PC-3 (cell line): ENCODE data around the gene DNER. TPM values are rescaled to one million over a fixed set of nuclear protein-coding genes. Genes with fewer than 3 reads are reported as not detected.

Source experiments
- ATAC-seq: fragments of 200-7000 bp; cut with Tn5 transposase; 2 replicates; pipeline ENCODE4 v1.9.1; 2020; ENCODE audit warnings: mild to moderate bottlenecking, moderate library complexity
- BruUV-seq: library from RNA; stranded (reverse); fragments of 400-500 nt; replicated peaks from 2 replicates; lab custom pipeline; 2021; lab: Mats Ljungman, UMichigan
- CTCF ChIA-PET: fragments of 300-600 bp; sonication (Branson Sonifier 250); formaldehyde crosslinking; loops from one replicate; lab custom pipeline; 2022; ENCODE audit warnings: antibody characterized with exemption; lab: Charles Lee
- POLR2A ChIA-PET: fragments of 300-600 bp; sonication (Branson Sonifier 250); formaldehyde crosslinking; loops from one replicate; lab custom pipeline; 2022; ENCODE audit warnings: antibody characterized with exemption; ENCODE audit not compliant: unreplicated experiment; lab: Charles Lee
- DNase-seq: peaks from one replicate; pipeline ENCODE4 v3.0.0-alpha.2; 2015
- H2AFZ ChIP-seq: fragments of 300-600 bp; sonication (generic); 2 replicates; pipeline ENCODE4 v1.6.0; 2016; ENCODE audit warnings: antibody characterized with exemption, low read length
- H3F3A ChIP-seq: fragments of 300-600 bp; sonication (generic); one replicate; pipeline ENCODE4 v1.6.0; 2017; ENCODE audit warnings: antibody characterized with exemption, low read length, control low read depth, mild to moderate bottlenecking; ENCODE audit not compliant: unreplicated experiment
- H3K27ac ChIP-seq: fragments of 300-600 bp; sonication (generic); 2 replicates; pipeline ENCODE4 v1.5.1; 2016; ENCODE audit warnings: mild to moderate bottlenecking, low read length
- H3K27me3 ChIP-seq: fragments of 300-600 bp; sonication (generic); 2 replicates; pipeline ENCODE4 v1.6.1; 2016; ENCODE audit warnings: low read length, mixed read lengths
- H3K36me3 ChIP-seq: fragments of 300-600 bp; sonication (generic); 2 replicates; pipeline ENCODE4 v1.6.1; 2016; ENCODE audit warnings: low read depth, mixed run types, low read length, mixed read lengths
- H3K4me1 ChIP-seq: fragments of 300-600 bp; sonication (generic); 2 replicates; pipeline ENCODE4 v1.5.1; 2016; ENCODE audit warnings: low read length; ENCODE audit not compliant: insufficient read depth
- H3K4me2 ChIP-seq: fragments of 300-600 bp; sonication (generic); 2 replicates; pipeline ENCODE4 v1.6.0; 2016; ENCODE audit warnings: low read length
- H3K4me3 ChIP-seq: fragments of 300-600 bp; sonication (generic); 2 replicates; pipeline ENCODE4 v1.5.1; 2016; ENCODE audit warnings: mild to moderate bottlenecking, low read length, mixed read lengths
- H3K79me2 ChIP-seq: fragments of 300-600 bp; sonication (generic); 2 replicates; pipeline ENCODE4 v1.6.1; 2017; ENCODE audit warnings: low read length, mixed read lengths
- H3K9ac ChIP-seq: fragments of 300-600 bp; sonication (generic); 2 replicates; pipeline ENCODE4 v1.6.0; 2016; ENCODE audit warnings: mild to moderate bottlenecking, low read length
- H3K9me2 ChIP-seq: fragments of 300-600 bp; sonication (generic); replicated peaks from 2 replicates; pipeline ENCODE4 v1.6.1; 2016; ENCODE audit warnings: mixed run types, low read length, mixed read lengths
- H3K9me3 ChIP-seq: fragments of 300-600 bp; sonication (generic); 2 replicates; pipeline ENCODE4 v1.6.1; 2016; ENCODE audit warnings: low read length, mixed read lengths
- H4K20me1 ChIP-seq: fragments of 300-600 bp; sonication (generic); 2 replicates; pipeline ENCODE4 v1.6.1; 2016; ENCODE audit warnings: low read length, mixed read lengths
- CTCF ChIP-seq: fragments of 300-600 bp; sonication (generic); conservative IDR thresholded peaks from 2 replicates; pipeline ENCODE4 v1.5.1; 2017; ENCODE audit warnings: antibody characterized with exemption, low read depth, mild to moderate bottlenecking, low read length
- EZH2 ChIP-seq: fragments of 300-600 bp; sonication (generic); IDR thresholded peaks from one replicate; pipeline ENCODE4 v1.6.1; 2017; ENCODE audit warnings: antibody characterized with exemption, mild to moderate bottlenecking, low read length; ENCODE audit not compliant: unreplicated experiment
- EZH2phosphoT487 ChIP-seq: fragments of 300-600 bp; sonication (generic); IDR thresholded peaks from 2 replicates; pipeline ENCODE4 v1.6.1; 2018; ENCODE audit warnings: mild to moderate bottlenecking, antibody characterized with exemption, low read length, borderline replicate concordance
- intact Hi-C: fragments of 100-400 bp; cut with micrococcal nuclease; formaldehyde crosslinking; loops from 2 replicates; pipeline ENCODE4 v1.9.0; 2023
- total RNA-seq: library from RNA; depleted of rRNA; stranded (reverse); fragments of >200 nt; gene quantifications from 2 replicates; pipeline ENCODE4 v1.2.3, GENCODE V29; 2014

Gene DNER
- total RNA-seq, 1 experiment from 2014 or later: 1.1 TPM

DNA sequence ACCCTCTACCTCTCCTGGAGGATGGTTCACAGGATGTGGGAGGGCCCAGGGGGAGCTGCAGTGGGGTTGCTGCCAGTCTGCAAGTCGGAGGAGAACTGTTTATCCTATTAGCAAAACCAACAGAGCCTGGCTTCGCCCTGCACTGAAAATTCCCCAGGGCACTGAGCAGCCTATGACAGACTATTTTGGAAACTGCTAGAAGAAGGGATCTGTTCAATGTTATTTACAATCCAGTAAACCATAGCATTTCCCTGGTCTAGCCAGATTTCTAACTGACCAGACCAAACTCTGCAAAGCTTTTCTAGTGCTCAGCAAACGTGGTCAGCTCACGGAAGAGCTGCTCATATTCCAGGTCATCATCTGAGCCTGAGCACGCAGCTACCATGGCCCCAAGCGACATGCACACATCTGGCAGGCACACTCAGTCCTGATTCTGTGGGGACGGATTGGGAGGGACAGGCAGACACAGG, 378.4 kb downstream of the DNER start:
- H3K4me3 ChIP-seq: no peak overlapping the region
- H3K4me1 ChIP-seq: peaks cover 11% of the 10 kb centered on the region; the same call in 1 of the 2 replicates
- no TSS peak for BruUV-seq
- no peaks in the 10 kb centered on the region for H3K9me2 ChIP-seq
- H3K27ac ChIP-seq: no peak overlapping the region
- H3K4me2 ChIP-seq: no peak overlapping the region
- H2AFZ ChIP-seq: no peak overlapping the region
- no peaks in the 10 kb centered on the region for H3K36me3 ChIP-seq
- TF ChIP-seq EZH2phosphoT487 (no peak), CTCF (no peak), EZH2 (no peak)
- H3F3A ChIP-seq: no peaks in the 10 kb centered on the region
- DNase-seq: no peak
- no peak overlapping the region for H3K9ac ChIP-seq
- no peaks in the 10 kb centered on the region for H3K9me3 ChIP-seq
- H4K20me1 ChIP-seq: no peaks in the 10 kb centered on the region
- H3K27me3 ChIP-seq: no peaks in the 10 kb centered on the region
- intact Hi-C loops: no loop called here
- H3K79me2 ChIP-seq: no peaks in the 10 kb centered on the region
- no peak for ATAC-seq
- ChIA-PET POLR2A (no interaction called here), CTCF (no interaction called here)

GRCh38 chr2:229335330-229335729, 379.0 kb downstream of the DNER start:
- H3K27ac ChIP-seq: no peak overlapping the region
- no peaks in the 10 kb centered on the region for H3K79me2 ChIP-seq
- no peaks in the 10 kb centered on the region for H3K36me3 ChIP-seq
- ChIA-PET CTCF (no interaction called here), POLR2A (no interaction called here)
- H3K9me3 ChIP-seq: no peaks in the 10 kb centered on the region
- no peak overlapping the region for H2AFZ ChIP-seq
- H3F3A ChIP-seq: no peaks in the 10 kb centered on the region
- no peak overlapping the region for H3K4me2 ChIP-seq
- no peak overlapping the region for H3K4me3 ChIP-seq
- no peaks in the 10 kb centered on the region for H3K27me3 ChIP-seq
- TF ChIP-seq EZH2phosphoT487 (no peak), CTCF (no peak), EZH2 (no peak)
- DNase-seq (no peak), ATAC-seq (no peak)
- no peak overlapping the region for H3K9ac ChIP-seq
- H3K9me2 ChIP-seq: no peaks in the 10 kb centered on the region
- H3K4me1 ChIP-seq: peaks cover 5% of the 10 kb centered on the region; the same call in 1 of the 2 replicates
- intact Hi-C loops: no loop called here
- BruUV-seq: no TSS peak
- H4K20me1 ChIP-seq: no peaks in the 10 kb centered on the region

GRCh38 chr2:229330952-229331351, 383.4 kb downstream of the DNER start:
- H3K9me3 ChIP-seq: no peaks in the 10 kb centered on the region
- intact Hi-C loops: no loop called here
- no peak overlapping the region for H3K27ac ChIP-seq
- no peaks in the 10 kb centered on the region for H3K79me2 ChIP-seq
- H3K4me3 ChIP-seq: no peak overlapping the region
- no peak for DNase-seq
- ChIA-PET POLR2A (no interaction called here), CTCF (no interaction called here)
- H3K9ac ChIP-seq: no peak overlapping the region
- H3K36me3 ChIP-seq: no peaks in the 10 kb centered on the region
- H4K20me1 ChIP-seq: no peaks in the 10 kb centered on the region
- H3K27me3 ChIP-seq: no peaks in the 10 kb centered on the region
- BruUV-seq: no TSS peak
- H2AFZ ChIP-seq: no peak overlapping the region
- no peaks in the 10 kb centered on the region for H3K9me2 ChIP-seq
- no peaks in the 10 kb centered on the region for H3F3A ChIP-seq
- no peak for ATAC-seq
- no peak overlapping the region for H3K4me2 ChIP-seq
- H3K4me1 ChIP-seq: no peaks in the 10 kb centered on the region
- no peak for TF ChIP-seq EZH2phosphoT487
- TF ChIP-seq EZH2: no peak
- no peak for TF ChIP-seq CTCF
